EL (cell line): Measurements from ENCODE around the gene UBE2L6.

ENCODE experiments used
- DNase-seq: peaks from one replicate; pipeline ENCODE4 v3.0.0-alpha.2; 2016

UBE2L6 gene

DNA sequence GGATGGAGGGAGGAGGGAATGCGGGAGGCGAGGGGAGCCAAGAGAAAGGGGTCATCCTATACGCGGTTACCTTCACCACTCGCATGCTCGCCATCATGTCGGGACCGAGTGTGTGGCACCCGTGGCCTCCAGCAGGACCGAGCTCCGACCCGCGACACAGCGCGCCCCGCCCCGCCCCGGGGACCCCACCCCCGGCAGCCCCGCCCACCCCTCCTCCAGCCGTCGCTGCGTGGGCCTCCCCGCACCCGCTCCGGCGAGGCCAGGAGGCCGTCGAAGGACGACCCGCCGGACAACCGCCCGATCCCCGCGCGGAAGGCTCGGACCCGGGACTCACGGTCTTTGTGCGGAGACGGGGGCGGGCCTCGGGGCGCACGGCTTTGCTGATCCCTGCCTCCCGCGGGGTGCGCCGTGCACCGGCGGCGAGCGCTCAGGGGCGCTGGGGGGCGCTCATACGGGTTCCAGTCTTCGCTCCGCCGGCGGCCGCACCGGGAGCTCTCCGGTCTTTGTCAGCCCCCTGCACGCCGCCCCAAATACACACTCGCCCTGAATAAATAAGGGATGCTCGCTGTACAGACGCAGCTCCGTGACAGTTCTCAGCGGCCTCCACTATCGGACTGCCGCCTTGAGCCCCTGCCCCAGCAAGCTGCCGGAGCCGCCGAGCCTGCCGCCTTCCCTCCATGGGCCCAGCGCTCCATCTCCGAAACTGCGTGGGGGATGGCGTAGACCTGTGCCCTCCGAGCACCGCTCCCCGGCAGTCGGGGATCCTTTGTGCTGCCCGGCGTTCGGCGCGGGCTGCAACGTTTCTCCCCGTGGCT, at the start of gene UBE2L6:
UBE2L6 (minus strand) TSS at position 158 of the 815 bp plus-strand sequence; CDS start at position 97, 61 bp downstream.
- DNase-seq, result peak; percentile 55

DNA sequence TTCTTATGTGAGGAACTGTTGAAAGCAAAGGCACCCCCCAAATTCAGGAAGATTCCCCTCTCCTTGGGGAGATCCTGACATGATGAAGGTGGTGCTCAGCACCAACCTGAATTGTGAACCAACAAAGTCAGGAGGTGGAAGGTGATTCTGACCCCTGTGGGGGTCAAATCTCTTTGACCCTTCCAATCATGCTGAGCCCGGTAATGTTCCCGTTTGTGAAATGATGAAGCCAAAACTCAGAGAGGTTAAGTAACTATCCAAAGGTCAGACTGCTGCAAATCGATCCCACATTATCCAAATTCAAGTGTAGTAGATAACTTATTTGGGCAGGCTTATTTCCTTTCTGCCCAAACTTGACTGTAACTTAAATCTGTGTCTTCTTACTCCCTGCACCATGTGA, 49.1 kb upstream of the UBE2L6 start:
- no peak for DNase-seq

DNA sequence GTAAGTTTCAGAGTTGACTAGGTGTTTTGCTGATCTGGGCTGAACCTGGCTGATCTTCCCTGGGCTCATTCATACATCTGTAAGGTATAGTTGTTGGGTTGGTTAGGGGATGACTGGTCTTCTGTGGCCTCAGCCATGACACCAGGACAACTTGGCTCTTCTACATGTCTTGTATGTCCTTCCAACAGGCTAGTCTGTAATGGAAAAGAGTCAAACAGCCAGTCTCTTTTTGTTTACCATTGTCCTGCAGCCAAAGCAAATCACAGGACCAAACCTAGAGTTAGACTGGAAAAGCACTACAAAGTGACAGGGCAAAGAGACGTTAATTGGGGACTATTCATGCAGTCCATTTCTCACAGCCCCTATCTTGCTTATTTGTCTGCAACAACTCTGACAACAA, 47.8 kb upstream of the UBE2L6 start:
- no peak for DNase-seq

DNA sequence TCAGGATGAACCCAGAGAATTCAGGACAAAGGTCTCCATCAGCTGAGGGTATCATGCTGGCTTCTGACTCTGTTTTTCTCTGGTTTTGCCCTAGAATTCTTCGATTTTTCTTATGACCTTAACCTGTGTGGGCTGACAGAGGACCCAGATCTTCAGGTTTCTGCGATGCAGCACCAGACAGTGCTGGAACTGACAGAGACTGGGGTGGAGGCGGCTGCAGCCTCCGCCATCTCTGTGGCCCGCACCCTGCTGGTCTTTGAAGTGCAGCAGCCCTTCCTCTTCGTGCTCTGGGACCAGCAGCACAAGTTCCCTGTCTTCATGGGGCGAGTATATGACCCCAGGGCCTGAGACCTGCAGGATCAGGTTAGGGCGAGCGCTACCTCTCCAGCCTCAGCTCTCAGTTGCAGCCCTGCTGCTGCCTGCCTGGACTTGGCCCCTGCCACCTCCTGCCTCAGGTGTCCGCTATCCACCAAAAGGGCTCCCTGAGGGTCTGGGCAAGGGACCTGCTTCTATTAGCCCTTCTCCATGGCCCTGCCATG, 46.8 kb upstream of the UBE2L6 start:
- no peak for DNase-seq

DNA sequence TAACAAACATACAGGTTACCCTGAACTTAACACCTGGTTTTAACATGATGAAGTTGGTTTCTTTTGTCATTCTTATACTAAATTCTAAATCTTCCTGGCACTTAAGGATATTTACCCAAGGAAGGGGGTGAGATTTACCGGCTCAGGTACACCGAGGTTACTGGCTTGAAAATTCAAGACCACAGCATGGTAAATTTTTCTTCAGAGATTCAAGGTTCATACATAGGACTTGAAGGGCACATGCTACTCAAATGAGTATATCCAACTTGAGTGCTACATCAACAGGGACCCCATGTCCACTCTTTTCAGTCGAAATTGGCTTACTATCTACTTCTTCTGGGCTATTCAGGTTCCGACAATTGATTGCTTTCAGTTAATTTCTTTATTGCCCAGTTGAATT, 42.7 kb upstream of the UBE2L6 start:
- DNase-seq, result no peak

DNA sequence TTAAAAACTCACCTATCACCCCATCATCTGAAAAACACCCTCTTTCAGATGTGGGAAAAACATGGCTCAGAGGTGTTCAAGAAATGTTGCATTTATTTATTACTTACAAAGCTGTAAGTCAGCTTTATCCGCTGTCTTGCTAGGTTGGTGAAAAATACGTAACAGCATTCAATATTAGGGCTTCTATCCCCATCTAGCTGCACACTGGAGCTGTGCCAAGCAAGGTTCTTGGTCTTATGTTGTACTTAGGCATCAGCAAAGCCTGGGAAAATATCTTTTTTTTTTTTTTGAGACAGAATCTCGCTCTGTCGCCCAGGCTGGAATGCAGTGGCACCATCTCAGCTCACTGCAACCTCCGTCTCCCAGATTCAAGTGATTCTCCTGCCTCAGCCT, 37.6 kb upstream of the UBE2L6 start:
- DNase-seq, result no peak

DNA sequence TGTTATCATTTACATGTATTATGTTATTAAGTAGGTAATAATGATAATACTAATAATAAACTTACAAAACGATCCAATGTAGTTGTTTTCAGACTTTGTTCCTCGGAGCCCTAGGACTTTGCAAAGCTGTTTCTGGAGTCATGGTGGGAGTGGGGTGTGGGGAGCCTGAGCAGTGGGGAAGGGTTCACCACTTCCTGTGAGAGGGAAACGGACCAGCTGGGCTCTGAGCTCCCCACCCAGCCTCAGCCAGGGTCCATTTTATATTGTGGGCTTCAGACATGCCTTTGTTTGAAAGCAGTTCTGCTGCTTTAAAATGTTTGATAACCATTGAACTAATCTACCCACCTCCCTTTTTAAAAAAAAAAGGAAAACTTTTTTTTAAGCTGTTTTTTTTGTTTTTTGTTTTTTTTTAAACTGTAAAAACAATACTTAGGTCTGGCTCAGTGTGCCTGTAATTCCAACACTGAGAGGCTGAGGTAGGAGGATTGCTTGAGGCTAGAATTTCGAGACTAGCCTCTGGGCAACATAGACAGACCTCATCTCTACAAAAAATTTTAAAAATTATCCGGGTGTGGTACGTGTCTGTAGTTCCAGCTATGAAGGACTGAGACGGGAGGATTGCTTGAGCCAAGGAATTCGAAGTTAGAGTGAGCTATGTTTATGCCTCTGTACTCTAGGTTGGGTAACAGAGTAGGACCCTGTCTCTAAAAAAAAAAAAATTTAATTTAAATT, 37.0 kb upstream of the UBE2L6 start:
- DNase-seq, result no peak

DNA sequence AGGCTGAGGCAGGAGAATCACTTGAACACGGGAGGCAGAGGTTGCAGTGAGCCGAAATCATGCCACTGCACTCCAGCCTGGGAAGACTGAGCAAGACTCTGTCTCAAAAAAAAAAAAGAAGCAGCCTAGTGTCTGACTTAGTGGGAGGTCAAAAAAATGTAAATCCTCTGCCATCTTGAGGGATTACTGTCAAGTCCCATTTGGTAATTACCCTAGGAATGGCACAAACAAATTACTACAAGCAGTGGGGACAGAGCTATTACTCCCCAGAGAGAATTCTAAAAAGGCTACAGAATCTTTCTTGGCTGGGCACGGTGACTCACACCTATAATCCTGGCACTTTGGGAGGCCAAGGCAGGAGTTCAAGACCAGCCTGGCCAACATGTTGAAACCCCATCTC, 33.8 kb upstream of the UBE2L6 start:
- no peak for DNase-seq

DNA sequence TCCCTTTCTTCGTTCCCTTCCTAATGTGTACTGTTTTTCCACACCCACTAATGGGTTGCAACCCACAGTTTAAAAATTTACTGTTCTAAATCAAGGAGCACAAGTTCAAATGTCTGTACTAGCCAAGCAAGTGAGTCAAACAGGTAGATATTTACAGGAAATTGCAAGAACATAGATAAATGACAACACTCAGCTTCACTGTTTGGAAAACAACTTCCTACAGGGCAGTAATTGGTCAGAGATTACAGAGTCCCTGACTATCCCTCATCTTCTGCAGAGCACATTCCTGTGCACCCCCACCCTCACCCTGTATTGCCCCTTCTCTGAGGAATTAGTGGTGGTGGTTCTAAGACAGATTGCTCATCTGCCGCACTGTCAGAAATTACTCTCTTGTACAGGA, 31.9 kb upstream of the UBE2L6 start:
- DNase-seq, result no peak

DNA sequence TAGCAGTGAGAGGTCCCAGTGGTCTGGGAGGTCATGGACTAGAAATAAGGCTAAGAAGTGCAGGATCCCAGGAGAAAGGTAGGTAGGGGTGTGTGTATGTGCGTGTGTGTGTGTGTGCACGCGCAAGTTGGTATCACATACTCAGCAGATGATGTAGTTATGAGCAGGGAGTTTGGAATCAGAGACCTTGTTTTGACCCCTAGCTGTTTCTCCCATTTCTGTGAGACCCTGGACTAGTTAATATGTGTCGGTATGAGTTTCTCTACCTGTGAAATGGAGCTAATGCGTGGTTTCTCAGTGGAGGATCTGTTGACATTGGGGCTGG, 31.3 kb upstream of the UBE2L6 start:
- peak; percentile 41 for DNase-seq

DNA sequence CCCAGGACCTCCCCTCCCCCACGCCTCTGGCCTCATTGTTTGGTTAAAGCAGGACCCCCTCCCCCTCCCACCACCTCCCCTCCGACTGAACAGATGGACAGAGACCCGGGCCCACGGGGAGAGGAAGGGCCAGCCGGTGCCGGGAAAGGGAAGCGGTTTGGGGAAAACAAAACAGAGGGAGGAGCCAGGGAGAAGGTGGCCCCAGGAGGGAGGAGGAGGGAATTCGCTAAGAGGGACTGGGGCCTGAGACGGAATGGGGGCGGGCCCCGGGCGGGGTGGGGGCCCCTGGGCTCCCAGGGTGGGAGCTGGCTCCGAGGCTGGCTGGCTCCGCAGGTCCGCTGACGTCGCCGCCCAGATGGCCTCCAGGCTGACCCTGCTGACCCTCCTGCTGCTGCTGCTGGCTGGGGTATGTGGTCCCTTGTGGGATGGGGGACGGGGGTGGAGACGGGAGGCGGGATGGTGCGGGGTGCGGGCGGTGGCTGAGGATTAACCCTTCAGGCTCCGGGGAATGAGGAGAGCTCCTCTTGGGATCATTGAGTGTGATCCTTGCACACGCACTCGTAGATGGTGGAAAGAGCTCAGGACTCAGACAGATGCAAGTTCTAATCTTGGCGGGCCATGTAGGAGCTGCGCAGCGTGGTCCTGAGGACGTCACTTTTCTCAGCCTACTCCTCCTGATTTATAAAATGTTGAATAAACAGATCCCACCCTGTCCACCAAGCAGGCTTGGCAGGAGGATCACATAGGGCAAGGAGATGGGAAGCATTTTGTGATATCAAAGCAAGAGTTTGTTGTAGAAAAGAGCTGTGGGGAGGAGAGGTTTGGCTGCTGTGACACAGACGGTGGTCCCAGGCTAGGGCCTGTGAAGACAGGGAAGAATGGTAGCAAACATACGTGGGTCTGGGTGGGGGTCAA, 30.7 kb upstream of the UBE2L6 start:
- DNase-seq, result peak; percentile 72

DNA sequence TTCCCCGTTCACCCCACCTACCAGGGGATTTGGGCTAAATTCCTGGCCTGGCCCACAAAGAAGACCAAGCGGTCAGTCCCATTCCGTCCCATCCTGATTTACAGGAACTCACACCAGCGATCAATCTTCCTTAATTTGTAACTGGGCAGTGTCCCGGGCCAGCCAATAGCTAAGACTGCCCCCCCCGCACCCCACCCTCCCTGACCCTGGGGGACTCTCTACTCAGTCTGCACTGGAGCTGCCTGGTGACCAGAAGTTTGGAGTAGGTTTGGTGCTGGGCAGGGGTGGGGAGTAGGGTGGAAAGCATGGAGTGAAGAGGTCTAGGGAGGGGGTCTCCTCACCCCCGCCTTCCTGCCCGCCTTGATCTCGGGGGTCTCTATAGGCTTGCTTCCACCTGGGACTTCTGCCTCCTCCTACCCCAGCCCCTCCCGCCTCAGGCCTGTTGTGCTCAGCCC, 30.0 kb upstream of the UBE2L6 start, which contains the start of gene SERPING1:
SERPING1 (plus strand) TSS at position 225 of the 455 bp plus-strand sequence. CDS start 586 bp downstream, outside the sequence.
- DNase-seq, result no peak

DNA sequence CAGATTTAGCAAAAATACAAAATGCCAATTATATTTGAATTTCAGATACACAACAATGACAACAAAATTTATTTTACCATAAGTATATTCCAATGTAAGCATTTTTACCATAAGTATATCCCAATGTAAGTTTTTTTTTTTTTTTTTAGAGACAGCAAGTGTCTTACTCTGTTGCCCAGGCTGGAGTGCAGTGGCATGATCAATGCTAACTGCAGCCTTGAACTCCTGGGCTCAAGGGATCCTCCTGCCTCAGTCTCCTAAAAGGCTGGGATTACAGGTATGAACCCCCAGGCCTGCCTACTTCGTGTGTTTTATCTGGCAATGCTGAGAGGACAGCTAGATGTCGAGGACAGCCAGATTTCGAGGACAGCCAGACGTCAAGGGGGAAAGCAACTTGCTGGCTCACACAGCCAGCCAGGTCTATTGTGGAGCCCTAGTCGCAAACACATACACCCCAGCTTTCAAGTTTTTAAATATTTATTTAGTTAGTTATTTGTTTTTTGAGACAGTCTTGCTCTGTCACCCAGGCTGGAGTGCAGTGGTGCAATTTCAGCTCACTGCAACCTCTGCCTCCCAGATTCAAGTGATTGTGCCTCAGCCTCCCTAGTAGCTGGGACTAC, 28.9 kb upstream of the UBE2L6 start:
- no peak for DNase-seq

DNA sequence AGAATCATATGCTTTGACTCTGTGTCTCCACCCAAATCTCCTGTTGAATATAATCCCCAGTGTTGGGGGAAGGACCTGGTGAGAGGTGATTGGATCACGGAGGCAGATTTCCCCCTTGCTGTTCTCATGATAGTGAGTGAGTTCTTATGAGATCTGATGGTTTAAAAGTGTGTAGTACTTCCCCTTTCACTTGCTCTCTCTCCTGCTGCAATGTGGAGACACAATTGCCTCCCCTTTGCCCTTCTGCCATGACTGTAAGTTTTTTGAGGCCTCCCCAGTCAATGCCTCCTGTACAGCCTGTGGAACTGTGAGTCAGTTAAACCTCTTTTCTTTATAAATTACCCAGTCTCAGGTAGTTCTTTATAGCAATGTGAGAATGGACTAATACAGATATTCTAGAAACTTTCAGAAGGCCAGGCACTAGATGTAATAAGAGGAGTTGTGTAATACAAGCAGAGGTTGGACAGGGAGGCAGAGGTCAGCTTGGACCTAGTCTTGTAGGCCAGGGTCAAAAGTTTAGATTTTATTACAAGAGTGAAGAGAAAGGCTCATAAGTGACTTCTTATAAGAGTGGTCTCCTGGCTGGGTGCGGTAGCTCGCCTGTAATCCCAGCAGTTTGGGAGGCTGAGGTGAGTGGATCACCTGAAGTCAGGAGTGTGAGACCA, 20.7 kb upstream of the UBE2L6 start:
- DNase-seq, result no peak

DNA sequence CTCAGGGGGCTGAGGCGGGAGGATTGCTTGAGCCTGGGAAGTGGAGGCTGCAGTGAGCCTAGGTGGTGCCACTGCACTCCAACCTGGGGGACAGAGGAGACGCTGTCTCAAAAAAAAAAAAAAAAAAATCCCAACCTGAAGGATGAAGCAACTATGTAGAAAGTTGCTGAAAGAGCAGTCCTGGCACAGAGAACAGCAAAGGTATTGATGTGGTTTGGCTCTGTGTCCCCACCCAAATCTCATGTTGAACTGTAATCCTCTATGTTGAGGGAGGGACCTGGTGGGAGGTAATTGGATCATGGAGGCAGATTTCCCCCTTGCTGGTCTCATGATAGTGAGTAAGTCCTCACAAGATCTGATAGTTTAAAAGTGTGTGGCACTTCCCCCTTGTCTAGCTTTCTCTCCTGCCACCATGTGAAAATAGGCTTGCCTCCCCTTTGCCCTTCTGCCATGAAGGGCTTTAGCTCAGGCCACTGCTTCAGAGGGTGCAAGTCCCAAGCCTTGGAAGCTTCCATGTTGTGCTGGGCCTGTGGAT, 19.3 kb upstream of the UBE2L6 start:
- DNase-seq, result no peak

DNA sequence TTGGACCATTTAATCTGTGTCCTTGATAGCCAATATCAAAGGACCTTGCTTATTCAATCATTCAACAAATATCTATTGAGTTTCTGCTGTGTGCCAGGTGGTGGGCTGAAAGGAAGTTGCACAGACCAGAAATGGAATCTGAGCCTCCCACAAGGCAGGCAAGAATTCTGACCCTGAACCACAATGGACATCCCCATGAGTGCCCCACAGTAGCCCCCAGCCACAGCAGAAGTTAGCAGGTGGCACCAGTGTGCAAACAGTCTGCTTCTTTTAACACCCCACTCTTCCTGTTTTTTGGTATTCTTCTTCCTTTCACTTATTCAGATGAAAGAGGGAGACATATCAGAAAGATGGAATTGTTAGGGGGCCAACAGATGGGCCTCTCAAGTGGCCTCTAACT, 17.8 kb upstream of the UBE2L6 start:
- DNase-seq, result no peak

DNA sequence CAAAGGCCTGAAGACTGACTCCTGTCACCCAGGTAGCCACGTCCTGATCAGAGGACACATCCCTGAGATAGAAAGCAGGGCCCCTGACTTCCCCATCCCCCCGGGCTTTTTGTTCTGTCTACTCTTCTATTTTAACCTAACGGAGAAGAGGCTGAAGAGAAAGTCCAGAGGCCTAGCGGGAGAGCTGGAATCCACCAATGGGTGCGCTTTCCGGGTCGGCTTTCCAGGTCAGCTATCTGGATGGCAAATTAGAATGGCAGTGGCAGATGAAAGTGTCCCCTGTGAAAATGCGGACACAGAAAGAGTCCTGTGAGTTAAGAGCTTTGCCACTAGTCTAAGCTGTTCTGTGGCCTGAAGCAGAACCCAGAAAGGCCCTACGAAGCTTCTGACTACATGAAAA, 16.9 kb upstream of the UBE2L6 start:
- no peak for DNase-seq

DNA sequence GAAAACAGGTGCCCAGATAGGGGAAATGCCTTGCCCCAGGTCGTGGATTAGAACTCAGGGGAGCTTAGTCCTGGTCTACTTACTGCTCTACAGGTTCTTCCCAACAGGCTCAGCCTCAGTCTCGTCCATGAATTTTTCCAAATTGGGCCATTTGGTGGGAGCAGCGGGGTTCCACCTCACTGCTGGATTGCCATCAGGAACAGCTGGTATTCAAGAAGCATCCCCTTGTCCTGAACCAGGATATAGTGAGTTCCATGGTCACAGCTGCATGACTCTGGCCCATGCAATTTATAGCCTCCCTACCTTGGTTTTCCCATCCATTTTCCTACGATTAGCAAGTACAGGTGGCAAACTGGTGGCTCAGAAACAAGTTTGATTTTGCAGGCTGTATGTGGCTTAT, 6.6 kb upstream of the UBE2L6 start:
- no peak for DNase-seq

DNA sequence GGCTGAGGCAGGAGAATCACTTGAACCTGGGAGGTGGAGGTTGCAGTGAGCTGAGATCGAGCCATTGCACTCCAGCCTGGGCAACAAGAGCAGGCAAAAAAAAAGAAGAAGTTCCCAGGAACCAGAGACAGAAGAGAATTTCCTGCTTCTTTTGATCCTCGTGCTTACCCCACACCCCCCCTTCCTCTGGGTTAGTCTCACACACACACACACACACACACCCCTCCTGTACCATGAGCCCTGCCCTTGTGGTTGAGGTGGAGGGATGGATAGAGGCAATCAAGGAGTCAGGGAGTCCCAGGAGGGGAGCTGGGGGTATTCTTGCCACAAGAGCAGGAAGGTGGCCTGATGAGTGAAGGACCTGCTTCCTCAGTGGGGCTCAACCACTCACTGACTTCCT, 4.1 kb upstream of the UBE2L6 start:
- no peak for DNase-seq

DNA sequence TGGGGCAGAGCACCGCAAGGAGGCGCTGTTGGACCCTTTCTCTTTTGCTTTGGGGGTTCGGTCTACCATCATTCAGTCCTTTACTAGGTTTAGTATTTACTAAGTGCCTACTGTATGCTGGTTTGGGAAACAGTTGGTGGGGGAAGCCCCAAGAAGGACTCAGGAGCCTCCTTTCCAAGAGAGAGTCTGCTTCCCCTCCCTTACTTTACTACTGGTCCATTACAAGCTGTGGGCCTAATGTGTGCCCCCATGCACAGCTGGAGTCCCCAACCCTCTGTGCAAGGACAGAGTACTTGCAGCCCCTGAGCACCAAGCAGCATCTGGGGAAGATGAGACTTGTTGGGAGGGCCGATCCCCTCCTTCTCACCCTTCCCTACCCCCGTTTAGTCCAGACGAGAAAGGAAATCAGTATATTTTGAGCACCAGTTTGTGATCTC, 876 bp upstream of the UBE2L6 start:
- peak; percentile 80 for DNase-seq

DNA sequence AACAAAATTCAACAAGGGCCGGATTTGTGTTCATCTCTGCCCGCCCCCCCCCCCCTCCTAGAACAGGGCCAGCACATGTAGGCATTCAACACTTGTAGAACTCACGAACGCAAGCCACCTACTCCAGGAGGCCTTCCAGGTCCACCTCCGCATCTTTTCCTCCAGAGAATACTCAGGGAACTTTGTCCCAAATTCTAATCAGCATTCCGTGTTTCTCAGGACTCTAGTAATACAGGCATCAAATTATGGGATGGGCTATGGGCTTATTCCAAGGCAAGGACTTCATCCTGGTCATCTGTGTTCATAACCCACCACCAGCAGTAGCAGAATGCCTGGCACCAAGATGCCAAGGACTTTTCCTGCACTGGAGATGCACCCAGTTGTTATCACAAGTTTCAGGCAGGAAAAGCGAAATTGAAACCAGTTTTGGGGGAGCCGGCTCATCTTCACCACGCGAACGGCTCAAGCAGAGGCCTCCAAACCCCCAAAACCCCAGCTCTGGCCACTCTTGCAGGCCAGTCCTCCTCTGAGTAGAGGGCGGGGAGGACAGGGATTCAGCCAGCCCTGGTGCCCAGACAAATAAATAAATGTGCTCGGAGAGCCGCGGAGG, 462 bp downstream of the UBE2L6 start:
- DNase-seq, result peak; percentile 6
